Fibroblast of mammary gland (primary cell): Measurements from ENCODE around the gene URAD.
A peak's percentile ranks its signal among the peaks of the same experiment; 100 is the strongest.

Experiments
- DNase-seq: peaks from one replicate; pipeline ENCODE4 v3.0.0-alpha.2; 2010; ENCODE audit warnings: low read depth
- H3K4me3 ChIP-seq: 2 replicates; pipeline ENCODE4 v1.5.1; 2011; ENCODE audit warnings: low read depth, mild to moderate bottlenecking, low read length, moderate library complexity; ENCODE audit not compliant: control insufficient read depth
- TF ChIP-seq, protein P1 (sequence below): conservative IDR thresholded peaks from 2 replicates; pipeline ENCODE4 v1.5.1; 2011; ENCODE audit warnings: low read depth, low read length, inconsistent platforms; ENCODE audit not compliant: control insufficient read depth, insufficient read depth

Gene URAD

DNA sequence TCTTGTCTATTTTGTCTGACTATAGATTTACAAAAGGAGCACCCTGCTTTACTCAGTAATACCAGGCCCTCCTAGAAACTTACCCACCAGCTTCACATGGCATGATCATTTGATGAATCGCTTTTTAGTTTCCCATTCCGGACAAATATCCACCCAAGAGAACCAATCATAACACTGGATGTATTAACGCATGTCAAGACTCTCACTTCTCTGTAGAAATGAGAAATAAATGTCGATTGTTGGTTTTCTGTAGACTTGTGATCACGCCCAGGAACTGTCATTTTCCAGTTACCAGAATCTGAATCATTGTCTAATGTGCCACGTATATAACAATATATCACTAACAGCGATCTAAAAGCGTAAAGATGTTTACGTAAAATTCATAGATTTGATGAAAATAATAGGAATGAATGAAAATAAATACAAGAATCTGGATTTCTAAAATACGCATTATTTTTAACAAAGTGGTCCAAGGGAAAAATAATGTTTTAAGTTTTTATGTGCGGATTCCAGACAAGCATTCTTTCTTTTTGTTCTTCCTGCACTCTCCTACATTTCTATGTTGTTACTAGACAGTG lies 33.4 kb downstream of the URAD start:
- TF ChIP-seq, protein P1, sequence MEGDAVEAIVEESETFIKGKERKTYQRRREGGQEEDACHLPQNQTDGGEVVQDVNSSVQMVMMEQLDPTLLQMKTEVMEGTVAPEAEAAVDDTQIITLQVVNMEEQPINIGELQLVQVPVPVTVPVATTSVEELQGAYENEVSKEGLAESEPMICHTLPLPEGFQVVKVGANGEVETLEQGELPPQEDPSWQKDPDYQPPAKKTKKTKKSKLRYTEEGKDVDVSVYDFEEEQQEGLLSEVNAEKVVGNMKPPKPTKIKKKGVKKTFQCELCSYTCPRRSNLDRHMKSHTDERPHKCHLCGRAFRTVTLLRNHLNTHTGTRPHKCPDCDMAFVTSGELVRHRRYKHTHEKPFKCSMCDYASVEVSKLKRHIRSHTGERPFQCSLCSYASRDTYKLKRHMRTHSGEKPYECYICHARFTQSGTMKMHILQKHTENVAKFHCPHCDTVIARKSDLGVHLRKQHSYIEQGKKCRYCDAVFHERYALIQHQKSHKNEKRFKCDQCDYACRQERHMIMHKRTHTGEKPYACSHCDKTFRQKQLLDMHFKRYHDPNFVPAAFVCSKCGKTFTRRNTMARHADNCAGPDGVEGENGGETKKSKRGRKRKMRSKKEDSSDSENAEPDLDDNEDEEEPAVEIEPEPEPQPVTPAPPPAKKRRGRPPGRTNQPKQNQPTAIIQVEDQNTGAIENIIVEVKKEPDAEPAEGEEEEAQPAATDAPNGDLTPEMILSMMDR = no peak
- no peak for DNase-seq
- no peak overlapping the region for H3K4me3 ChIP-seq

DNA sequence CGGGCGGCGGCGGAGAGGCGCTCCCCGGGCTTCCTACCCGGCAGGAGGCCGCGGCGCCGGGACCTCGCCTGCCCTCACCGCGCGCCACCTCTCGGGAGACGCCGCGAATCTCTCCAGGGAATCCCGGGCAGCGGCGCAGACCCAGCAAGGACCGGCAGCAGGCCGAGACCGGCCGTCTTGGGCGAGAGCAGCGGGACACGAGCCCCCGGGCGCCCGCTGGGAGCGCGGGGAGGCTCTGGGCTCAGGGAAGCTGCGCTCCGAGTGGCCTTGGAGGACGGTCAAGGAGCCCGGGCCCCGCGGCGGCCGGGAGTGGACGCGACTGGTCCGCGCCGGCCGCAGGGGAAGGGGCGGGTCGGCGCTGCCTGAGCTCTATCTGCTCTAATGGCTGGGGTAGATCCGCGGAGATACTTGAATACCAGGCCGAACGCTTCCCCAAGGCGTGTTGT lies 34.1 kb downstream of the URAD start:
- TF ChIP-seq, protein P1 = no peak
- no peak for DNase-seq
- H3K4me3 ChIP-seq = peak overlapping the region; percentile 20

DNA sequence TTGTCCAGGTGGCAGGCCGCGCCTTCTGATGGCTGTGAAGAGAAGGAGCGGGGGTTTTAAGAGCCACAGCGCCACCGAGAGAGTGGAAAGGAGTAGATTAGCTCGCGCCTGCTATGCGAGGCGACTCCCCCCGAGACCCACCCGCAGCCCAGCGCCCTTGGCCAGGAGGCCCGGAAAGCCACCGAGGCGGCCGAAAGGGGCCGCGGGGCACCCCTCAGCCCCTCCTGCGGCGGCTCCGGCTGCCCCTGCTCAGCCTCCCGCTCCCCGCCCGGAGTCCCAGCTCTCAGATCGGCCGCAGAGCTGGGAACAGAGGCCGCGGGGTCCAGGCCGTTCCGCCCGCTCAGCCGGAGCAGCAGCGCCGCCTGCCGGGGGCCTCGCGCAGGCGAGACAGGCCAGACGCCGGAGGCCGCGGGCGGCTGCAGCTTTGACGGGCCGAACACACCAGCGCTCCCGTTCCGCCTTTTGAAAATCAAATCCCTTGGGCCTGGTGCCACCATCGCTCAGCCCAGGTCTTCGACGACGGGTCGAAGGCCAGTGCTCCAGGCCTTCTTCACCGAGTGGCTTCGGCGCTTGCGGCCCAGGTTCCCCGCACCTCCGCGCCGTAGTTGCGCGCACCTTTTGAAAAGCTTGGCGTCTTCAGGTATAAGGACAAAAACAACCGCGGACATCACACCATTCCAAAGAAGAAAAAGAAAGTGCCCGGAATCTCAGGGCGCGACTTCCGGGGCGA lies 34.7 kb downstream of the URAD start:
- TF ChIP-seq, protein P1 = no peak
- peak; percentile 57 for DNase-seq
- H3K4me3 ChIP-seq = peak overlapping the region; percentile 20

DNA sequence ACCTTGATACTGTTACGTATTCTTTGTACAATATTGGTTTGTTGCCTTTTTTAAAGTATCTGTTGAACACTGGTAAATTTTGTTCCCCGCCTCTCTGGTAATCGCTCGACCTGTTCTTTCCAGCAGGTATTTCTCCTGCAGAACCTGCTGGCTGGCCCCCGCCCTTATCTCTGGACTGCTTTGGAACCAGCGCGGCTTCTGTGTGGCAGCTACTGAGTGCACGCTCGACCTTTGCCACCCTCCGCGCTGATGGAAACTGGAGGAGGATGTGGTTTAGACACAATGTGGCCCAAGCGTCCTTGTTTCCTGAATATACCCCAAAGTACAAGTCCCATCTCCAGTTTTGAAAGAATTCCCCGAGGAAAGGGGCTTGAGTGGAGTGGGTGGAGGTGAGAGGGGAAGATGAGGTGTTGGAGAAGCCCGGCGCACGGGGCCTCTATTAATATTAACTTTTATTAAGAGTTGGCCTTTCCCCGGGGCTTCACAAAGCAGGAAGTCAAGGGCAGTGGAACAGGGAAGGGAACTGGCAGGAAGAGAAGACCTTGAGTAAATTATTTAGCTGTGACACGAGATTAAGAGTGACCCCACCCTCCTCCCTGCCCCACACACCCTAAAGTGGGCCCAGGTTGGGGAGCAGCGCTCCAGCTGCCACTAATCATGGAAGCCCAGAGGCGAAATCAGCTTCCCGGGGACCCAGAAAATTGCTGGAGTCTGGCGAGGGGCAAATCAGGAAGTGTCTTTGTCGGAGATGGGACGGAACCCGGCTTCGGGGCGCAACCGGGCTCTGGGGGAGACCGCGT lies 35.4 kb downstream of the URAD start:
- H3K4me3 ChIP-seq = no peak overlapping the region
- no peak for DNase-seq
- TF ChIP-seq, protein P1 = no peak

DNA sequence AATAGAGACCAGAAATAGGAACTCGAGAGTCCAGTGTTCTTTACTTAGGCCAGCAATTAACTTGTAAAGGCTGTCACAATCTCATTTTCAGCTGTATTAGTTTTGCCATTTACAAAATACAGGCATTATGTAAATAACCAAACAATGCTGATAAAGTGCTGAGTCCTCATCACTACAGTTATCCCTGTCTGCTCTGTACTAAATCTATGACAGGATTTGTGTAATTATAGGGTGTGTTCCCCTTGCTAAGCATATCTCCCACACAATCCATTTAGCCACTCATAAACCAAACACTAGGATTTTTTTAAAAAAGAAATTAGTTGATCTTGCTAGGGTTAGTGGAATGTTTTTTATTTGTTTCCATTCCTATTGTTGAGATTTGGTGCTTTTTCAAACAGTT lies 45.5 kb downstream of the URAD start:
- TF ChIP-seq, protein P1 = no peak
- H3K4me3 ChIP-seq = no peak overlapping the region
- no peak for DNase-seq

DNA sequence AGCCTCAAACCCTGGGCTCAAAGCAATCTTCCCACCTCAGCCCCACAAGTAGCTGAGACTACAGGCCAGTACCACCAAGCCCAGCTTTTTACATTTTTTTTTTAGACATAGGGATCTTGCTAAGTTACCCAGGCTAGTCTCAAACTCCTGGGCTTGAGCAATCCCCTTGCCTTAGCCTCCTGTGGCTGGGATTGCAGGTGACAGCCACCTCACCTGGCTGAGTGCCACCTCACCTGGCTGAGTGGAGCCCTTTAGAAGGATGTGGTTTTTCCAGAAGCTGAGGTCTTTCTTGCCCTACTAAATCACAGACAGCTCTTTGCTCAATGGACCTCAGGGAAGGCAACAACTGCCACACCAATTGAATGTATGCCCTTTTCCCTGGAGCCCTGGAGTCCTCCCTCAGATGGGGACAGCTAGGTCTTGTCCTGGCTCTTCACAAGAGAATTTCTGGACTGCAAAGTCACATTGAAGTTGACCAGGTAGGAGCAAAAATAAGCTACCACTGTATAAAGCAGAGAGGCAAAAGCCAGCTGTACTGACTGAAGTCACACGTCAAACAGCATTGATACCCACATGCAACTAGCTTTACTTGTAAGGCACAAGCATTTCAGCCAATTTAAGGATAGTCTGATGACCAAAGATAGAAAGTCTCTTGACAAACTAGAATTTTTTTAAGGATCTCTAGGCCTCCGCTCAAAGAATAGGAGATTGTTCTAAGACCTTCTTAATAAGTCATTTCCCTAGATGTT lies 54.7 kb downstream of the URAD start:
- TF ChIP-seq, protein P1 = no peak
- DNase-seq = no peak
- no peak overlapping the region for H3K4me3 ChIP-seq
